Measurements from ENCODE around the gene TSHZ1.

DNA sequence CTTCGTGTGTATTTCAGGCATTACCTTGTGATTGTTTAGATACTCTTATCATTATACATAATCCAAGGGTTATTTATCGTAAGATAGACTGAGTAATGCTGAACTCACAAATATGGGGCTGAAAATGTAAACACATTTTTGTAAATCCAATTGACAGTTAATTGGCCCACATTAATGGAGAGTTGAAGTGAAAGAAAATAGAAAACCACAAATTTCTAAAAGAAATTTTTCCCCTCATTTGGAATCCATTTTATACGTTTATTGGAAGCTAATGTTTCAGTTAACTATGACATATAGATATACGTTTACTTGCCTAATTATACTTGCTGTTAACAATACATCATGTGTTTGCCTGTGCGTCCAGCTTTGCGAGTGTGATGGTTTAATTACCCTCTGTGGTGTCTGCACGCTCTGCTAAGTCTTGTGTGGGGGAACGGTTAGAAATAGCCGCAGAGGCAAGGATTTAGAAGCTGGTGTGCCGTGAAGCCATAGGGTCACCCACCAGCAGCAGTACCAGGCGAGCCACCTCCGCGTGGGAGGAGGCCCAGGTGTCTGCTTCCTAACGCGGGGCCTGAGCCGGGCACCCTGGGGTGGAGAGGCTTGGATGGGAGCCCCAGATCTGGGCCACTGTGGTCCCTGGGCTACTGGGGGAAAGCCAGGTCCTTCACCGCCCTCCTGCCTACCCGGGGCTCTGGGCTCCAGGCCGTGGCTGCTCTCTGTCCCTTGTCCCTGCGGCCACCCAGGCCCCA, 38.0 kb downstream of the TSHZ1 start:
- TF ChIP-seq, protein P1, sequence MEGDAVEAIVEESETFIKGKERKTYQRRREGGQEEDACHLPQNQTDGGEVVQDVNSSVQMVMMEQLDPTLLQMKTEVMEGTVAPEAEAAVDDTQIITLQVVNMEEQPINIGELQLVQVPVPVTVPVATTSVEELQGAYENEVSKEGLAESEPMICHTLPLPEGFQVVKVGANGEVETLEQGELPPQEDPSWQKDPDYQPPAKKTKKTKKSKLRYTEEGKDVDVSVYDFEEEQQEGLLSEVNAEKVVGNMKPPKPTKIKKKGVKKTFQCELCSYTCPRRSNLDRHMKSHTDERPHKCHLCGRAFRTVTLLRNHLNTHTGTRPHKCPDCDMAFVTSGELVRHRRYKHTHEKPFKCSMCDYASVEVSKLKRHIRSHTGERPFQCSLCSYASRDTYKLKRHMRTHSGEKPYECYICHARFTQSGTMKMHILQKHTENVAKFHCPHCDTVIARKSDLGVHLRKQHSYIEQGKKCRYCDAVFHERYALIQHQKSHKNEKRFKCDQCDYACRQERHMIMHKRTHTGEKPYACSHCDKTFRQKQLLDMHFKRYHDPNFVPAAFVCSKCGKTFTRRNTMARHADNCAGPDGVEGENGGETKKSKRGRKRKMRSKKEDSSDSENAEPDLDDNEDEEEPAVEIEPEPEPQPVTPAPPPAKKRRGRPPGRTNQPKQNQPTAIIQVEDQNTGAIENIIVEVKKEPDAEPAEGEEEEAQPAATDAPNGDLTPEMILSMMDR (IDR thresholded peaks at IDR 0.05): no peak
- no peak for TF ChIP-seq POLR2A (IDR thresholded peaks at IDR 0.05)
- no peak for TF ChIP-seq EP300 (IDR thresholded peaks at IDR 0.05; ENCODE audit: low read depth)
